Tongue (tissue), 2 donors: Measurements from ENCODE around the gene DSG2. TPM values are rescaled to one million over a fixed set of nuclear protein-coding genes. Genes with fewer than 3 reads are reported as not detected.
A peak's percentile ranks its signal among the peaks of the same experiment; 100 is the strongest.

Source experiments
- DNase-seq: peaks from one replicate; pipeline ENCODE4 v3.0.0-alpha.2; 2015
- total RNA-seq: library from RNA; depleted of rRNA; stranded (reverse); fragments of >200 nt; gene quantifications from one replicate; pipeline ENCODE4 v1.2.3, GENCODE V29; 2014

The DSG2 gene
- total RNA-seq, 1 donor from 2014 or later = 15.2 TPM

- no peak for DNase-seq
Observed at GRCh38 chr18:31590570-31590969, 92.6 kb downstream of the DSG2 start.

GRCh38 chr18:31591113-31591512 lies 93.1 kb downstream of the DSG2 start:
- DNase-seq = no peak

GRCh38 chr18:31591628-31592027 lies 93.7 kb downstream of the DSG2 start, which contains the start of gene TTR:
TTR (plus strand) TSS chr18:31591877; CDS start chr18:31591903, 26 bp downstream.
- DNase-seq = no peak

GRCh38 chr18:31592506-31593157 lies 94.7 kb downstream of the DSG2 start:
- no peak for DNase-seq

GRCh38 chr18:31595121-31595771 lies 97.3 kb downstream of the DSG2 start:
- DNase-seq = no peak

- peak; percentile 39 for DNase-seq
Observed at GRCh38 chr18:31596081-31596872, 98.3 kb downstream of the DSG2 start.

GRCh38 chr18:31598021-31598805 lies 100.2 kb downstream of the DSG2 start:
- no peak for DNase-seq

Other genes starting within 250 kb of the DSG2 start
- gene DSG1, start 180.0 kb upstream of the DSG2 start, total RNA-seq = 17.2 TPM
- not detected for gene DSG4, start 121.4 kb upstream of the DSG2 start, total RNA-seq
- gene DSG3, start 50.4 kb upstream of the DSG2 start, total RNA-seq = 32.3 TPM
- not detected for gene TTR, start 93.7 kb downstream of the DSG2 start, total RNA-seq
- gene B4GALT6, start 186.4 kb downstream of the DSG2 start, total RNA-seq = 7.2 TPM